ENCODE measurements around the gene AGAP3. TPM values are rescaled to one million over a fixed set of nuclear protein-coding genes. Genes with fewer than 3 reads are reported as not detected.
A peak's percentile ranks its signal among the peaks of the same experiment; 100 is the strongest.

The AGAP3 gene
- polyA plus RNA-seq, 1 donor = 89.6 TPM

- peak; percentile 27 for DNase-seq
Measured at GRCh38 chr7:151167197-151167961, 81.1 kb downstream of the AGAP3 start, which contains the start of gene GBX1. GBX1 (minus strand) TSS chr7:151167694; CDS start chr7:151167548, 146 bp downstream.

DNA sequence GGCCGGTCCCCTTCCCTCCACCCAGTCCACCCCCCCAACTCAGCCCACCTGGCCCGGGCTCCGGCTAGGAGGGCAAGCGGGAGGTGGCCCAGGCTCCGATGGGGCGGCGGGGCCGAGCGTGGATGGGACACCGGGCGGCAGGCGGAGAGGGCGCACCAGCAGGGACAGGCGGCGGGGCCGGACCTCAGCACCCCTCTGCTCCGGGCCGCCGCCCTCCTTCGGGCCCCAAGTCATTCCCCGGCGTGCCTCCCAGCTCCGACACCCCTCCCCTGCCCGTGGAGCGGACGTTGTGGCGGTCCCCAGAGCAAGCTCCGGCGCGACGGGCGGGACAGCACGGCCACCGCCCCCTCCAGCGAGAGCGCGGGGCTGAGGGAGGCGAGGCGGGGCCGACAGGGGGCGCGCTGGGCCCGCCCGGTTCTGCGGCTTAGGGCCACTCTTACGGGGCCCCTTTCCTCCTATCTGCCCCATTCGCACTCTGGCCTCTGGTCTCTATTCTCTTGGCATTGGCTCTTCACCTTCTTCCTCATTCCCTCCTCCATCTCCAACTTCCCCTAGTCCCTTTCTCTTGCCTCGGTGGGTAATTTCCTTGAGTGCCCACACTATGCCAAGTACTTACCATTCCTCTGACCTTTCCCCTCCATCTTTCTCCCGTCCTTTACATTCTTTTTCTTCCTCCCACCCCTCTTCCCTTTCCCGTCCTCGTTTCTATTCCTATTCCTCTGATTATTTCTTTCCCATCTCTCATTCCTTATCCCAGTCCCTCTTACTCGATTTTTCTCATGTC lies 81.9 kb downstream of the AGAP3 start:
- peak; percentile 30 for DNase-seq

GRCh38 chr7:151168787-151169162 lies 82.5 kb downstream of the AGAP3 start:
- DNase-seq = no peak

DNA sequence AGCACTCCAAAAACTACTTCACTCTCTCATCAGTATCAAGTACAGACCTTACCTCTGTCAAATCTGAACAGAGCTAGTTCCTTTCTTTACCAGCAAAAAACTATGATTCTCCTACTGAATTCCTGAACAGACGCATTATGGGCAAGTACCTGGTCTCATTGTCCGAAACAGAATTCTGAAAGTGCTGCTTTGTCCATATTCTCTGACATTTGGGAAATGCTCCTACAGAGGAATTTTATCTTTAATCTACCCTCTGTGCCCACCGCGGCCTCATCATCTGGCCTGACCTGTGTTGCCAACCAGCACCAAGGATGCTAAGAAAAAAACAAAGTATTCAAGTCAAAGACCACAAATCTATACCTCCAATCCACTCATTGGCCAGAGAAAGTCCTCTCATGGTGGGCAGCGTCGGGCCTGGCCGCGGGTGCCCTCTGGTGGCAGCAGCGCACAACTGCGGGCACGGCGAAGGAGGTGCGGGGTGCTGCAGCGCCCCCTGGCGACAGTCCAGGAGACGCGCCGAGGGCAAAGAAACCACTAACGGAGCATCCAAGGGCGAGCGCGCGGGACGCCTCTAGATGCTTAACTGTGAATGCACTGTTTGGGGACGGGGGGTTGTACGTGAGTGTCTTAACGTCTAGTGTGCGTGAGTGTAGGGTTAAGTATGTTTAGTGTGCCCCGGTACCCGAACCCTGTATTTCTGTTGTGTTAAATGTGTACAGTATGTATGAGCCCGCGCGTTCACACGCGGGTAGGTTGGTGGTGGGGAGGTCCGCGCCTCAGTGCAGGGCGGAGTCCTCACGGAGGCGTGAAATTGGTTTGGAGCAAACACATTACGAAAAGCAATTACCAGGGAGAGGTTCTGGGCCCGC lies 86.2 kb downstream of the AGAP3 start:
- DNase-seq = peak; percentile 73

DNA sequence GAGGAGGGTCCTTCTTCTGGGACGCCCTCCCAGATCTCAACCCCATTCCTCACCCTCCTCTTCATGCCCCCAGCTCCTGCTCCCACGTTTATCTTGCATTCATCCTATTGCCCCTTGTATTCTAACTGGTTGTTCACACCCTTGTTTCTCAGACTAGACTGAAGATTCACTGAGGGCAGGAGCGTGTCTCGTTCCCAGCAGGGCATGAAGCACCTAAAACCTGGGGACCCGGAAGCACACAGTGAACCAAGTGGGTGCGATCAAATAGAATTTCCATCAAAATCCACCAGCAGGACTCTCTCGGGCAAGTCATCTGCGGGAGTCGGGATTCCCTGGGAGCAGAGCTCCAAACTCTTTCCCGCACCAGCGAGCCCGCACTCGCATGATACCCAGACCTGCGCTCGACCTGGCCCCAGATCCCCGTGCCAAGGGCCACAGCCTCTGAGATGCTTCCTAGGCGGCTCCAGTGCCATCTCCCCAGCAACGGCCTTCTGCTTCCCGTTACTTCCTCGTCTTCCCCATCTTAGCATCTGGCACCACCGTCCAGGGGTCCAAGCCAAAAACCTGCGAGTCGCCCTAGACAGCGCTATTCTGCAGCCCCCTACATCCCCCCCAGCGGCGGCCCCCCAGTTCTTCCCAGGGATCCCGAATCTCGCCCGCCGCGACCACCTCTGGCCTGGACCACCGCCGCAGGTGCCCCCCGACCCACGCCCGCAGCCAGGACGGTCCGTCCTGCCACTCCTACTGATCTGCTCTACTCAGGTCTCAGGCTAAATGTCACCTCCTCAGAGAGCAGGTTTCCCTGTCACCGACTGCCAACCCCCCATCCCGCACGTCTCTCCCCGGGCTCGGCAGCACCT lies 87.3 kb downstream of the AGAP3 start:
- DNase-seq = no peak

- peak; percentile 52 for DNase-seq
Measured at GRCh38 chr7:151174246-151175046, 88.2 kb downstream of the AGAP3 start.

DNA sequence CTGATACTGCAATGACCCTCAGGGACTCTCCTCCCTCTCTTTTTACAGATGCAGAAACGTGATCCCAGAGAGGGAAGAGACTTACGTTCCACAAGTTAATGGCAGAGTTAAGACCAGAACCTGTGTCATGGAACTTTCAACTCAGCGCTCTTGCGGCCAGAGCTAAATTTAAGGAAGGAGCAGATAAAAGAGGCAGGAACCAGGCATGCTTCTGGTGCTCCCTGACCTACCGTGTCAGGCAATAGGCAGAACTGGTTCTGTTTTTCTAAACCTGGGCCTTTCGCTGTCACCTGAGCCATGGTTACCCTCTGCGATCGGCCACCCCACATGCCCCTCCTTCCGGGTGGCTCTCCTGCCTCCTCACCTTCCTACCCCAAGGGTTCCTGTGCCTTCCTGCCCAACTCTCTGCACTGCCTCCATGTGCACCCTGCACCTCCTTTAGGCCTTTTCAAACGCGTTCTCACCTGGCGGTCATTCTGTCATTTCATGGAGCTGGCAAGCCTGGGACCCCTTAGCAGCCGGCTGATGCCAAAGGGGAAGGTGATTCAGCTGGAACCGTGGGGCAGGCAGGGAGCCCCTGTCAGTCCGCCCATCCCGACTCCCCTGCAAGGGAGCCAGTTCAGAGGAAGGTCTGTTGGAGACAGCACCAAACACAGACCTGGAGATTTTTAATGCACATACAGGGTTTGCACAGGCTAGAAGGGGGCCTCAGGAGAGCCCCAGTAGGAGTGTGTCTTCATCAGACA lies 88.9 kb downstream of the AGAP3 start:
- no peak for DNase-seq

DNA sequence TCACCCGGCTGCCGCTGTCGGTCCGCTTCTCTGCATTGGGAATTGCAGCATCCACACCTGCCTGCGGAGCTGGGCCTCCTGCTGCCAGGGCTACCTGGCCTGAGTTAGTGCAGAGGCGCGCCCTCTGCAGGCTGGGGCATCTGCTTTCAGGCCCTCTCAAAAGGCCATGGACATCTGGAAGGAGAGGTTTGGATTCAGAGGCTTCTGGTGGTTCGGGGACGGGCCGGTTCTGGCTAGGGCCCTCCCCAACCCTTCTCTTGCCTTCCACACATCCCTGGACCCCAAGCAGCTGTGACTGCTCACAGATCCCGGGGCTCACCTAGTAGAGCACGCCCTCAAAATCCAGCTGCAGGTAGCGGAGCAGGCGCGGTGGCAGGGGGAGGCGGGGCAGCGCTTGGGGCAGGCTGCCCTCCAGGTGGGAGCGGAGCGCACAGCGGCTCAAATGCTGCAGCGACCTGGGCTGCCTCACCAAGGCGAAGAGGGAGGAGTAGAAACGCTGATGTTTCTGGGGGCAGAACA lies 89.6 kb downstream of the AGAP3 start:
- DNase-seq = no peak

DNA sequence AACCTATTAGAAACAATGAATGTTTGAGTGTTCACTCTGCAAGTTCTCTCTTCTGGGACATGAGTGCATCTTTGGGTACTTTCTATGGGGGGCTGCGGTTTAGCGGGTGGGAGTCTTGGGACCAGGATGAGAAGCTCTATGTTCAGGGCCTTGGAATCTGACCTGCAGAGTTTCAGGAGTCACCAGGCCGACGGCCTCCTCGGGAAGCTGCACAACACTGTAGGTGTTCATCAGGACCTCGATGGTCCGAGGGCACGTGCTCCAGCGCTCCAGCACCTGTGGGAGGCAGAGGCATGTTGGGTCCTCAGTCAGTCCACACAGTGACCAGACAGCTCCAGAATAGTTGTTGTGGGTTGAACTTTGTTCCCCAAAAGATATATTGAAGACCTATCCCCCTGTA lies 90.1 kb downstream of the AGAP3 start:
- no peak for DNase-seq

DNA sequence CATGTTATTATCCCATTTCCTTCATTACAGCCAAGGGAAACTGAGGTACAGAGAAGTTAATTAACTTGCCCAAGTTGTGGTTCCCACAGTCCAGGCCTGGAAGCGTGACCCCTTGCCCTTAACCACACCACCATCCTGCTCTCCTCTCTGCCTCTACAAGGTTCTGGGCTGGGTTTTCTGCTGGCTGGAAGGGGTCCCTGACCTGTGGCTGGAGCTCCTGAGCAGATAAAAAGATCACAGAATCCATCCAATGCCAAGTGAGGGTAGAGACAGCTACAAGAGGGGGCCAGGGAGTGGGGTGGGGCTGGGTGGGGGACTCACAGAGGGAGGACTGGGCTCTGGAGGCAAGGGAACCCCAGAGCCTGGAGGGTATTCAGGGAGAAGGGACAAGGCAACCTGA lies 91.0 kb downstream of the AGAP3 start:
- no peak for DNase-seq

- no peak for DNase-seq
Measured at GRCh38 chr7:151178236-151178635, 92.0 kb downstream of the AGAP3 start.

- no peak for DNase-seq
Measured at GRCh38 chr7:151178831-151179230, 92.6 kb downstream of the AGAP3 start.

GRCh38 chr7:151179287-151179860 lies 93.1 kb downstream of the AGAP3 start:
- no peak for DNase-seq

DNA sequence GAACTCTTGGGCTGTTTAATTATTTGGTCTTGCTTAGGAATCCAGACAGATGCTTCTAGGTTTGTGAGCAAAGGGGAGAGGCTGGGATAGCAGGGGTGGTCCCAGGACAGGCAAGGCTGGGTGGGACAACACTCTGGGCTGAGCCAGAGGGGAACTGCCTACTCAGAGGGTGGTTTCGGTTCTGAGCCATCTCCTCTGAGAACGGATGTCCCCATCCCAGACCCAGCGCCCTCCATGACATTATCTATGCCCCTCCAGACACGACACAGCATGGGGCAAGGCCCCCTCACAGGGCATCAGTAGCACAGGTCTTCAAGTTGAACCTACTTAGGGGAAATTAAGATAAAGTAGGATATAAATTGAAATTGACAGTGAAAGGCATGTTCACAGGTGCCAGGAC lies 93.7 kb downstream of the AGAP3 start:
- no peak for DNase-seq

DNA sequence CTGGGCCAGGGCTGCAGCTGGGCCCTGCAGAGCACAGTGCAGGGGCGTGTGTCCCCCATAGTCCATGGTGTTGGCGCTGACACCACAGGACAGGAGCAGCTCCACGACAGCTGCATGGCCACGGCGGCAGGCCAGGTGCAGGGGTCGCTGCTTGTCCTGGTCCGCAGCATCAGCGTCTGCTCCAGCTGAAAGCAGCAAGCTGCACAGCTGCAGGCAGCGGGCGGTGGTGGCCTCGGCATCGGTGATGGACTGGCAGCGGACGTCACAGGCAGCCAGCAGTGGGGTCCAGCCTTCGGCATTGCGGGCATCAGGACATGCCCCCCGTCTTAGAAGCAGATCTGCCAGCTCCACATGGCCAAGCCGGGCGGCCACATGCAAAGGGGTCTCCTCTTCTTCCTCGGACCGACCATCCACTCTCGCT lies 94.7 kb downstream of the AGAP3 start:
- no peak for DNase-seq

- DNase-seq = no peak
Measured at GRCh38 chr7:151185762-151186639, 99.7 kb downstream of the AGAP3 start.

DNA sequence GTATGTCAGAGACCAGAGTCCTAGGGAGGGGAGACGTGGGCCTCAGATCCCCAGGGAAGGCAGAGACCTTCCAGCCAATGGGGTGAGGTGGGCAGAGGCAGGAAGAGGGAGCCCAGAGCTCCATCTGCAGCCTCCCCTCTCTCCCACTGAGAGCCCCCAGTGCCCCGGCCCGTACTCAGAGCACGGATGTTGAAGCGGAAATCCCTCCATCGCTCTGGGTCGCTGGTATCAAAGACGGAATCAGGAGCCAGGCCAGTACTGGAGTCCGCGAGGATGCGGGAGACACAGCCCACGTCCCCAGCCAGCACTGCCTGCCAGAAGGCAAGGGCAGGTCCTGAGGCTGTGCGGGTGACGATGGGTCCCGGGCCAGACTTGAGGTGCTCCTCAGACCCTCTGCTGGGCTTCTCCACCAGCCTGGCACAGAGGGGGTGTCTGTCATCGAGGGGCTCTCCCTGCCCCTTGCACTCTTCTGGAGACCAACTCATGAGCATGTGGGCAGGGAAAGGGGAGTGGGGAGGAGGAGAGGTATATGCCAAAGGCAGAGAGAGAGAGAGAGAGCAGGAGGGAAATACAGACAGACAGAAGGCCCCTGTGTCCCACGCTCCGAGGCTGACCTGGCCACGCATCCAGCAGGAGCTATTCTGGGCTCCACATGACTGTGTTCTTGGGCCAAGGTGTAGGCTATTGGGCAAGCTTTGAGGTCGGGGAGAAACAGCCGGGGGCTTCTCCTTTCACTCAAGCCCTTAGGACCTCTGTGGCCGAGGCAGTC lies 100.5 kb downstream of the AGAP3 start, which contains the start of gene ASB10:
ASB10 (minus strand) TSS at position 611 of the 769 bp plus-strand sequence; CDS start at position 491, 120 bp downstream.
- DNase-seq = no peak
